KMS-11 (cell line): Measurements from ENCODE around the gene SRGAP1.

Experiments used
- H2AFZ ChIP-seq: fragments of 200-600 bp; sonication (generic); 2 replicates; pipeline ENCODE4 v1.6.1; 2016; ENCODE audit warnings: antibody characterized with exemption, mixed run types, low read depth
- H3K27ac ChIP-seq: fragments of 200-600 bp; sonication (generic); 2 replicates; pipeline ENCODE4 v1.6.1; 2016; ENCODE audit warnings: mild to moderate bottlenecking, mixed run types
- H3K27me3 ChIP-seq: fragments of 200-600 bp; sonication (generic); 2 replicates; pipeline ENCODE4 v1.6.1; 2017; ENCODE audit warnings: mild to moderate bottlenecking, low read depth, mixed run types, moderate library complexity; ENCODE audit not compliant: insufficient read depth
- H3K36me3 ChIP-seq: fragments of 200-600 bp; sonication (generic); 2 replicates; pipeline ENCODE4 v1.6.1; 2017; ENCODE audit warnings: mild to moderate bottlenecking, mixed run types; ENCODE audit not compliant: insufficient read depth
- H3K4me1 ChIP-seq: fragments of 200-600 bp; sonication (generic); 2 replicates; pipeline ENCODE4 v1.6.1; 2016; ENCODE audit warnings: mild to moderate bottlenecking, low read depth, mixed run types; ENCODE audit not compliant: poor library complexity, severe bottlenecking
- H3K4me2 ChIP-seq: fragments of 200-600 bp; sonication (generic); 2 replicates; pipeline ENCODE4 v1.7.0; 2016; ENCODE audit warnings: mild to moderate bottlenecking, mixed run types
- H3K4me3 ChIP-seq: fragments of 200-600 bp; sonication (generic); IDR thresholded peaks from 2 replicates; pipeline ENCODE4 v1.6.1; 2017; ENCODE audit warnings: low read depth, low read length, mixed read lengths; ENCODE audit not compliant: insufficient read depth
- H3K79me2 ChIP-seq: fragments of 200-600 bp; sonication (generic); 2 replicates; pipeline ENCODE4 v1.6.1; 2016; ENCODE audit warnings: low read depth, mixed run types; ENCODE audit not compliant: insufficient read depth
- H3K9ac ChIP-seq: fragments of 200-600 bp; sonication (generic); 2 replicates; pipeline ENCODE4 v1.6.1; 2016; ENCODE audit warnings: mild to moderate bottlenecking, mixed run types
- H4K20me1 ChIP-seq: fragments of 200-600 bp; sonication (generic); 2 replicates; pipeline ENCODE4 v1.6.1; 2016; ENCODE audit warnings: mild to moderate bottlenecking, mixed run types; ENCODE audit not compliant: insufficient read depth
- CTCF ChIP-seq: fragments of 200-600 bp; sonication (generic); conservative IDR thresholded peaks from 2 replicates; pipeline ENCODE4 v1.6.1; 2017; ENCODE audit warnings: low read depth, mild to moderate bottlenecking, antibody characterized with exemption, low read length, moderate library complexity, mixed read lengths

Gene SRGAP1

GRCh38 chr12:63967358-63968145, 123.1 kb downstream of the SRGAP1 start:
- Histone ChIP-seq H3K4me3 (no peak overlapping the region), H3K4me2 (no peak overlapping the region), H3K4me1 (no peaks in the 10 kb centered on the region), H3K9ac (no peak overlapping the region), H2AFZ (no peak overlapping the region), H3K27ac (no peak overlapping the region), H3K79me2 (no peaks in the 10 kb centered on the region), H3K27me3 (no peaks in the 10 kb centered on the region), H4K20me1 (no peaks in the 10 kb centered on the region), H3K36me3 (no peaks in the 10 kb centered on the region)
- TF ChIP-seq CTCF: no peak

GRCh38 chr12:63968673-63969072, 124.2 kb downstream of the SRGAP1 start:
- H3K9ac ChIP-seq: no peak overlapping the region
- no peaks in the 10 kb centered on the region for H3K36me3 ChIP-seq
- TF ChIP-seq CTCF: no peak
- no peak overlapping the region for H3K4me3 ChIP-seq
- H3K27me3 ChIP-seq: no peaks in the 10 kb centered on the region
- H3K4me1 ChIP-seq: no peaks in the 10 kb centered on the region
- no peak overlapping the region for H3K4me2 ChIP-seq
- no peaks in the 10 kb centered on the region for H3K79me2 ChIP-seq
- H2AFZ ChIP-seq: no peak overlapping the region
- no peak overlapping the region for H3K27ac ChIP-seq
- H4K20me1 ChIP-seq: no peaks in the 10 kb centered on the region

GRCh38 chr12:63976902-63977395, 132.4 kb downstream of the SRGAP1 start:
- no peak for TF ChIP-seq CTCF
- no peak overlapping the region for H3K4me3 ChIP-seq
- no peak overlapping the region for H3K27ac ChIP-seq
- no peaks in the 10 kb centered on the region for H3K79me2 ChIP-seq
- H3K4me1 ChIP-seq: no peaks in the 10 kb centered on the region
- H2AFZ ChIP-seq: no peak overlapping the region
- H4K20me1 ChIP-seq: no peaks in the 10 kb centered on the region
- H3K36me3 ChIP-seq: no peaks in the 10 kb centered on the region
- H3K4me2 ChIP-seq: no peak overlapping the region
- H3K27me3 ChIP-seq: no peaks in the 10 kb centered on the region
- H3K9ac ChIP-seq: no peak overlapping the region

- no peak for TF ChIP-seq CTCF
- no peak overlapping the region for H3K27ac ChIP-seq
- H3K4me2 ChIP-seq: no peak overlapping the region
Measured at GRCh38 chr12:63977441-63977840, 132.9 kb downstream of the SRGAP1 start.

More at GRCh38 chr12:63977441-63977840, 132.9 kb downstream of the SRGAP1 start:
- H3K79me2 ChIP-seq: no peaks in the 10 kb centered on the region
- no peak overlapping the region for H2AFZ ChIP-seq
- no peaks in the 10 kb centered on the region for H3K4me1 ChIP-seq
- no peaks in the 10 kb centered on the region for H4K20me1 ChIP-seq
- H3K36me3 ChIP-seq: no peaks in the 10 kb centered on the region
- H3K9ac ChIP-seq: no peak overlapping the region
- H3K27me3 ChIP-seq: no peaks in the 10 kb centered on the region
- no peak overlapping the region for H3K4me3 ChIP-seq
